ENCODE results near the gene PCK2. TPM values are rescaled to one million over a fixed set of nuclear protein-coding genes. Genes with fewer than 3 reads are reported as not detected.

PCK2 gene
- total and polyA plus RNA-seq, 2 of the 13 experiments (the other 11 are each of a cell fraction or from before 2014, with no cell fraction given), result 129 to 272 TPM

DNA sequence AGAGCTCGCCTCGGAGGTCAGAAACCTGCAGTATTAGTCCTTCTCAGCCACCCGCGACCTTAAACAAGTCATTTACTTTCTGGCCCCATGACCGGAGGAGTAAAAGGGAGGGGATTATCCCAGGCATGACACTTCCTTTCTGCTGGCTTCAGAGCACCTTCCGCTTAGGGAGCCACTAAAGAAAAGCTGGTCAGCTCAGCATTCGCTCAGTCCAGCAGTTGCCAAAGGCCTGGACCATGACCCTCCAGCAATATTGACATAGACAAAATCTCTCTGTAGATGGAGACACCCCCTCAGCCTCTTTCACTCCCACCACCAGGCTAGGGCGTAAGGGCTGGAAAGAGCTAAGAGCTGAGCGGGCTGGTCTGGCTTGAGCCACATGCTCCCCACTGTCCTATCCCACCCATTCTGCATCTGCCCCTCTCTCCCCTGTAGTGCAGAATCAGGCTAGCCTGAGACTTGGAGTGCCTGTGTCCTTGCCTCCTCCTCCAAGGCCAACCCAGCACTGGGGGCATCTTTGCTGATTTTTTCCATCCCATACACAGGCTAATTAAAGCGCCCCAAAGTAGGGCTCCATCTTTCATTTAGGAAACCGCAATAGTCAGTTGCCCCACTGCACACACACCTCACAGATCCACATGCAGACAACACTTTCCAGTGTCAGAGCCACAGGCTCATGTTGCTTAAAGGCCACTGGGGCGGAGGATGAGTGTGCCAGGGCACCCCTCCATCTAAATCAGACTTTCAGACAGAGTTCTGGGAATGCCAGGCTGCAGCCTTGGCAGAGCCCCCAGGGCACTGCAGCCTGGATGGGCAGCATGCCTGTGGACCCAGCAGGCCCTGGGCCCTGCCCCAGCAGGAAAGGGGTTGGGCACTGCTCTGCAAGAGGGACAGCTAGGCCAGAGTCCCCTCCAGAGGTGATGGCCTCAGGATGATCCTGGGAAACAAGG is 26.7 kb upstream of the PCK2 start (continued):
- no peak for TF ChIP-seq ZNF318 (CRISPR knock-in tag; IDR thresholded peaks at IDR 0.05)
- no peak for TF ChIP-seq ARNTL (CRISPR knock-in tag; IDR thresholded peaks at IDR 0.05)
- no peak for TF ChIP-seq ZBTB38 (CRISPR knock-in tag; IDR thresholded peaks at IDR 0.05)
- 0 out of 2 replicates have a peak, but pooled peaks have one; percentile 73 for TF ChIP-seq FOXO4 (CRISPR knock-in tag; conservative IDR thresholded peaks at IDR 0.05)
- 0 out of 2 replicates have a peak, but pooled peaks have one; percentile 53 for TF ChIP-seq ZNF772 (CRISPR knock-in tag; IDR thresholded peaks at IDR 0.05)
- TF ChIP-seq TFDP2 (CRISPR knock-in tag; IDR thresholded peaks at IDR 0.05), result no peak
- TF ChIP-seq, protein P1, sequence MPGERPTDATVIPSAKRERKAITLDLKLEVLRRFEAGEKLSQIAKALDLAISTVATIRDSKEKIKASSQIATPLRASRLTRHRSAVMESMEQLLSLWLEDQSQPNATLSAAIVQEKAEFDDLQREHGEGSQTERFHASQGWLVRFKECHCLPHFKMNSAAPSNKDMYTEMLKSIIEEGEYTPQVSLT (CRISPR knock-in tag; IDR thresholded peaks at IDR 0.05; ENCODE audit: borderline replicate concordance, low read depth), result no peak
- TF ChIP-seq DZIP1 (CRISPR knock-in tag; IDR thresholded peaks at IDR 0.05), result no peak
- TF ChIP-seq EZH2 (conservative IDR thresholded peaks at IDR 0.05; ENCODE audit: low read depth, low read length), result no peak
- TF ChIP-seq, protein P2, sequence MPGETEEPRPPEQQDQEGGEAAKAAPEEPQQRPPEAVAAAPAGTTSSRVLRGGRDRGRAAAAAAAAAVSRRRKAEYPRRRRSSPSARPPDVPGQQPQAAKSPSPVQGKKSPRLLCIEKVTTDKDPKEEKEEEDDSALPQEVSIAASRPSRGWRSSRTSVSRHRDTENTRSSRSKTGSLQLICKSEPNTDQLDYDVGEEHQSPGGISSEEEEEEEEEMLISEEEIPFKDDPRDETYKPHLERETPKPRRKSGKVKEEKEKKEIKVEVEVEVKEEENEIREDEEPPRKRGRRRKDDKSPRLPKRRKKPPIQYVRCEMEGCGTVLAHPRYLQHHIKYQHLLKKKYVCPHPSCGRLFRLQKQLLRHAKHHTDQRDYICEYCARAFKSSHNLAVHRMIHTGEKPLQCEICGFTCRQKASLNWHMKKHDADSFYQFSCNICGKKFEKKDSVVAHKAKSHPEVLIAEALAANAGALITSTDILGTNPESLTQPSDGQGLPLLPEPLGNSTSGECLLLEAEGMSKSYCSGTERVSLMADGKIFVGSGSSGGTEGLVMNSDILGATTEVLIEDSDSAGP (CRISPR knock-in tag; IDR thresholded peaks at IDR 0.05; ENCODE audit: borderline replicate concordance), result peak; percentile 60
